Stimulated activated CD8-positive, alpha-beta memory T cell treated with anti-CD3 and anti-CD28 coated beads, Interleukin-4, amount 100 ng/mL, for 48 hours (primary cell): Measurements from ENCODE around the gene SOCS3.
A peak's percentile ranks its signal among the peaks of the same experiment; 100 is the strongest.
"Not testable (repeated sequence)": the region's sequence is repeated elsewhere in the genome, so short reads cannot be mapped to it uniquely, and the experiment has no call there.

Experiments
- DNase-seq: peaks from one replicate; pipeline ENCODE4 v3.0.0-alpha.2; 2020

The SOCS3 gene

GRCh38 chr17:78347453-78347852, 12.4 kb downstream of the SOCS3 start:
- no peak for DNase-seq

- DNase-seq: no peak
These were observed 13.1 kb downstream of the SOCS3 start for GRCh38 chr17:78346605-78347250.

DNA sequence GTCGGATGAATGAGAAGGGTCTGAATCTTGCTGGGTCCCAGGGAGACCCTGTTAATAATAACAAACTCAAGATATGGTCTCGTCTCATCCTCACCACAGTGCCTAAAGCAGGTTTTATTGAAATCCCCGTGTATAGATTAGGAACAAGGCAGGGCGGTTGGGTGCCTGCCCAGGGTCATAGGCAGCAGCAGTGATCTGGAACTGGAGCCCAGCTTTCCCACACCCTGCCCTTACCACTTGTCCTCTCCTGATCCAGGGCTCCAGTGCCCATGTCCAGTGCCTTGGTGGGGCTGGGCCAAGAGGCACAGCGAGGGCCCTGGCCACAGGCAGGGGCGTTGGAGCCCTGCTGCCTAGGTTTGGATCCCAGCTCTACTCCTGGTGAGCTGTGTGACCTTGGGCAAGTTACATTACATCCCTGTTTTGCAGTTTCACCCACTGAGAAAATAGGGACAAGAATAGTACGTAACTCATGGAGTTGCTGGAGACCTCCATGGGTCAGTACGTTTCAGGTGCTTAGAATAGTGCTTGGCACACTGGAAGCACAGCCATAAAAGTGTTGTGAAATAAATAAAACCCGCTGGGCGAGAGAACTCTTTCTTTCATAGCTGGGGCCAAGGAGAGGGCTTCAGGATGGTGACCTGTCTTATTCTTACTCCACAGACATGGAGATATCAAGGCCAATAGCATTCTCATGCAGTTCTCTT, 13.9 kb downstream of the SOCS3 start:
- DNase-seq: no peak

GRCh38 chr17:78345172-78345571, 14.7 kb downstream of the SOCS3 start:
- no peak for DNase-seq

GRCh38 chr17:78344666-78345065, 15.2 kb downstream of the SOCS3 start:
- DNase-seq: no peak

DNA sequence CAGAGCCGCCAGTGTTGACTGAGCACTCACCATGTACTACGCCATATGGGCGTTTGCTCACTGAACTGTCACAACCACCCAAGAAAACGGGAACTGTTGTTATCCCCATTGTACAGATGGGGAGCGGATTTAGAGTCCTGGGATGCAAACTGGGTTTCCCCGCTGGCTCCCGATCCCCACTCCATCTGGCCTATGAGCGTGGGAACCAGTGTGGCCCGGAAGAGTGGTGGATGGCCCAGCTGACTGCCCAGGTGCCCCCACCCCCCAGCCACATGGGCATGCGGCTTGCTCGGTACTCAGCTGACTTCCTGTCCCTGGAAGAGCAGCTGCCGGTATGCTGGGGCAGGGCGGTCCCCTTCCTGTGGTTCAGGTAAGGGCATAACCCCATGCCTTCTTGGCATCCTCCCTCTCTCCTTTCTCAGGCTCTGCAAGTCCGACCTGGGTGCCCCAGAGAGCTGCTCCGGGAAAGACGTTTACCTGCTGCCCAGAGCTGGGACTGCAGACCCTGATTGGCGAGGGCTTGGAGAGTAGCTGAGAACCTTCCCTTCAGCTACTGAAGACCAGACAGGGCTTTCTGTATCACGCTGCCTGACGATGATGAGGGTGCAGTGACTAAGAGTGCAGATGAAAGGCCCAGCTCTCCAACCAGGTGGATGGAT, 16.2 kb downstream of the SOCS3 start:
- DNase-seq: peak; percentile 73

DNA sequence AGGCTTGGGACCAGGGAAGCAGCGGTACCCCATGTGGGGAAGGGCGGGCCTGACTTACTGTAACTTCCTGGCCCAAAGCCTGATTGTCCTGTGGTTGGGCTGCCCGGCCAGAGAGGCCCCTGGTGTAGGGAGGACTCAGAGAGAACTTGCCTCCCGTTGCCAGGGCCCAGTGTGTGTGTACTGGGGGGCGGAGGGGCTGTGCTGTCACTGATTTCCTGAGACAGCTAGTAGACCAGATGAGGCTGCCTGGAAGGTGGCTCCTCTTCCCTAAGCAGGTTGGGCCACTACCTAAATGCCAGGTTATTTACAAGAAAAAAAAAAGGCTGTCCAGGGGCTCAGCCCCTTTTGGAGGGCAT, 16.7 kb downstream of the SOCS3 start:
- peak; percentile 52 for DNase-seq

- DNase-seq: no peak
These were observed 17.3 kb downstream of the SOCS3 start for GRCh38 chr17:78342449-78343186.

- DNase-seq: no peak
These were observed 18.1 kb downstream of the SOCS3 start for GRCh38 chr17:78341559-78342448.

DNA sequence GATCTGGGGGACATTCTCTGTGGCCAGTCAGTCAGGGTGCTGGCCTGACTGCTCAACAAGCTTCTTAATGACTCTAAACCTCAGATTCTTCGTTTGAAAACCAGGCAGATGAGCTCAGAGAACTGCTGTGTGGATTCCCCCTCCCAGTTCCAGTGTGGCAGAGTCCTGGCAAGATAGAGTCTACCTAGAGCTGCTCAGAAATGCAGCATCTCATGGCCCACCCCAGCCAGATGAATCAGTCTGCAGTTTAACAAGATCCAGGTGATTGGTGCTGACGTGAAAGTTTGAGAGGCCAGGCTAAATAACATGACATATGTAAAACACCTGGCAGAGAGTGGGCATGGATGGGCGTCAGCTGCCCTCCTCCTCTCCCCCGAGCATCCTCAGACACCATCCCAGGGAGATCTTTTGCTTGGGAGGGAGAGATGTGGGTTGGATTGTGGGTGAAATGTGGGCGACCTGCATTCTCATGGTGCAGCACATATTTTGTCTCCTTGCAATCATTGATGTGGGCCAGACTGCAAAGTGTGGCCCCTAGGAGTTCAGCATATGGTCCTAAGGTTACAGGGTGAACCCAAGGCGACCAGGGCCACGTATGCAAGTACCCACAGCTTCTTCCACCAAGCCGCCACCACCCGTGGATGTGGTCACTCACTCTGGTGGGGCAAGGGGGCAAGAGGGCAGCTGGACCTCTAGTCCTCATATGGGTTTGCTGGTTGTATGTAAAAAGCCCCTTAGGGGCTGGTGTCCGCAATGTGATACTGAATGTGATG, 19.5 kb downstream of the SOCS3 start:
- DNase-seq: no peak

- DNase-seq: no peak
These were observed 21.2 kb downstream of the SOCS3 start for GRCh38 chr17:78338486-78339259.

DNA sequence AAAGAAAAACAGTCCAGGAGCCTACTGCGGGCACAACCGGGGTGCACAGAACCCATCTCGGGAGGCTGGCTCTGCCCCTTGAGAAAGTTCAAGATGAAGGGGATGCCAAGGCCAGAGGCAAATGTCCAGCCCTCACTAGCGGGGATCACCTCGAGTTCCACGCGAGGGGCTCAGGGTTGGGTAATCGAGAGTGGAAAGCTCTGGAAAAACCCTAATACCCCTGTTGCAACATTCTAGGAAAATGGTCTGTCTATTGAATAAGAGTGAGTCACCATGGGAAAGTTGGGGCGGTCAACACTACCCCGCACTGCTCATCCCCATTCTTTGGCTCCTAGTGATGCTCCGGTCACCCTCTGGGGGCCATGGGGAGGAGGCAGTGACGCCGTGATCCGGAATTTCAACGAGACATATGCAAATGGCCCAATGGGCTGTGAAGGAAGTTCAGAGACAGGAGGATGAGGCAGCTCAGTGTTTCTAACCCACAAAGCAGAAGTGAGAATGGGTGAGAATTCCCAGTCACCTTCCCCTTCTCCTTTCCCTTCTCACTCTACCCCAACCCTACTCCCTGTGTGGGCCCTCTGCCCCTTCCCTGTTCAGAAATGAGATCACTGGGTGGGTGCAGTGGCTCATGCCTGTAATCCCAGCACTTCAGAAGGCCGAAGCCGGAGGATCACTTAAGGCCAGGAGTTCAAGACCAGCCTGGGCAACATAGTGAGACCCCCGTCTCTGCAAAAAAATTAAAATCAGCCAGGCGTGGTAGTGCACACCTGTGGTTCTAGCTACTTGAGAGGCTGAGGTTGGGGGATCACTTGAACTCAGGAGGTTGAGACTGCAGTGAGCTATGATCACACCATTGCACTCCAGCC, 22.4 kb downstream of the SOCS3 start:
- DNase-seq: no peak

- no peak for DNase-seq
These were observed 24.7 kb downstream of the SOCS3 start for GRCh38 chr17:78335209-78335608.

- no peak for DNase-seq
These were observed 26.9 kb downstream of the SOCS3 start for GRCh38 chr17:78332991-78333390.

DNA sequence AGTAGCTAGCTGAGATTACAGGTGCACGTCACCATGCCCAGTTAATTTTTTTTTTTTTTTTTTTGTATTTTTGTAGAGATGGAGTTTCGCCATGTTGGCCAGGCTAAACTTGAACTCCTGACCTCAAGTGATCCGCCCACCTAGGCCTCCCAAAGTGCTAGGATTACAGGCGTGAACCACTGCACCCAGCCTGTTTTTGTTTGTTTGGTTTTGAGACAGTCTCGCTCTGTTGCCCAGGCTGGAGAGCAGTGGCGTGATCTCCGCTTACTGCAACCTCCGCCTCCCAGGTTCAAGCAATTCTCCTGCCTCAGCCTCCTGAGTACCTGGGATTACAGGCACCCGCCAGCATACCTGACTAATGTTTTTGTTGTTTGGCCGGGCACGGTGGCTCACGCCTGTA, 28.5 kb downstream of the SOCS3 start:
- DNase-seq: not testable (repeated sequence)

- no peak for DNase-seq
These were observed 29.2 kb downstream of the SOCS3 start for GRCh38 chr17:78330570-78331224.

- DNase-seq: peak; percentile 68
These were observed 30.4 kb downstream of the SOCS3 start for GRCh38 chr17:78329263-78330059.

DNA sequence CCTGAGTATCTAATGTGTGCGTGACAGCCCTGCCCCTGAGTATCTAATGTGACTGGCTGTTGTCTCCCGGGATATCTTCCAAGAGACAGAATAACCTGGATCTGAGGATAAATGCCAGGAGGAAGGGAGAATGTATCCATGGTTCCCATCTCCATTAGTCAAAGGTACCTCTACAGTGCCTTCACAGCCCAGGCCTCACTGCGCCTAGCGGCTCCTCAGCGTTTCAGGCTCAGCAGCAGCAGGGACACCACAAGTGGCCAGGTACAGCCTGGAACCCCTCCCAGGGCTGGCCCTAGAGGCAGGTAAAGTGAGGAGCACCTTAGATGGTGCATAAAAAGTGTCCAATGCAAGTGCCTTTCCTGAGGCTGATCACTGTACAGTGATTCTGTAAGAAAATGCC, 32.0 kb downstream of the SOCS3 start:
- DNase-seq: no peak
